ENCODE results near the gene OR5C1. TPM values are rescaled to one million over a fixed set of nuclear protein-coding genes. Genes with fewer than 3 reads are reported as not detected.

OR5C1 gene
- total and polyA plus RNA-seq, 2 of the 13 experiments (the other 11 are each of a cell fraction or from before 2014, with no cell fraction given): not detected

DNA sequence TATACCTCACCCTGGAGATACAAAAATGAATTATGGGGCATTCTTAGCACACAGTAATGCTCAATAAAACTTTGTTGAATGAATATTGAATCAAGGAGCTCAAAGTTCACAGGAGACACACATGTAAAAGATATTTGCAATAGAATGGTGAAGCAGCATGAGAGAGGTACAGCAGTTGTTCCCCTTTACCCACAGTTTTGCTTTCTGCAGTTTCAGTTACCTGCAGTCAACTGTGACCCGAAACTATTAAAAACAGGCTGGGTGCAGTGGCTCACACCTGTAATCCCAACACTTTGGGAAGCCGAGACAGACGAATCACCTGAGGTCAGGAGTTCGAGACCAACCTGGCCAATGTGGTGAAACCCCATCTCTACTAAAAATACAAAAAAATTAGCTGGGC lies 2.4 kb upstream of the OR5C1 start (continued):
- TF ChIP-seq, protein P1, sequence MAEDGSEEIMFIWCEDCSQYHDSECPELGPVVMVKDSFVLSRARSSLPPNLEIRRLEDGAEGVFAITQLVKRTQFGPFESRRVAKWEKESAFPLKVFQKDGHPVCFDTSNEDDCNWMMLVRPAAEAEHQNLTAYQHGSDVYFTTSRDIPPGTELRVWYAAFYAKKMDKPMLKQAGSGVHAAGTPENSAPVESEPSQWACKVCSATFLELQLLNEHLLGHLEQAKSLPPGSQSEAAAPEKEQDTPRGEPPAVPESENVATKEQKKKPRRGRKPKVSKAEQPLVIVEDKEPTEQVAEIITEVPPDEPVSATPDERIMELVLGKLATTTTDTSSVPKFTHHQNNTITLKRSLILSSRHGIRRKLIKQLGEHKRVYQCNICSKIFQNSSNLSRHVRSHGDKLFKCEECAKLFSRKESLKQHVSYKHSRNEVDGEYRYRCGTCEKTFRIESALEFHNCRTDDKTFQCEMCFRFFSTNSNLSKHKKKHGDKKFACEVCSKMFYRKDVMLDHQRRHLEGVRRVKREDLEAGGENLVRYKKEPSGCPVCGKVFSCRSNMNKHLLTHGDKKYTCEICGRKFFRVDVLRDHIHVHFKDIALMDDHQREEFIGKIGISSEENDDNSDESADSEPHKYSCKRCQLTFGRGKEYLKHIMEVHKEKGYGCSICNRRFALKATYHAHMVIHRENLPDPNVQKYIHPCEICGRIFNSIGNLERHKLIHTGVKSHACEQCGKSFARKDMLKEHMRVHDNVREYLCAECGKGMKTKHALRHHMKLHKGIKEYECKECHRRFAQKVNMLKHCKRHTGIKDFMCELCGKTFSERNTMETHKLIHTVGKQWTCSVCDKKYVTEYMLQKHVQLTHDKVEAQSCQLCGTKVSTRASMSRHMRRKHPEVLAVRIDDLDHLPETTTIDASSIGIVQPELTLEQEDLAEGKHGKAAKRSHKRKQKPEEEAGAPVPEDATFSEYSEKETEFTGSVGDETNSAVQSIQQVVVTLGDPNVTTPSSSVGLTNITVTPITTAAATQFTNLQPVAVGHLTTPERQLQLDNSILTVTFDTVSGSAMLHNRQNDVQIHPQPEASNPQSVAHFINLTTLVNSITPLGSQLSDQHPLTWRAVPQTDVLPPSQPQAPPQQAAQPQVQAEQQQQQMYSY (CRISPR knock-in tag; IDR thresholded peaks at IDR 0.05): no peak
- TF ChIP-seq ZFP90 (CRISPR knock-in tag; IDR thresholded peaks at IDR 0.05; ENCODE audit: borderline replicate concordance): no peak
- TF ChIP-seq ZNF383 (CRISPR knock-in tag; IDR thresholded peaks at IDR 0.05; ENCODE audit: borderline replicate concordance): no peak
- no peak for TF ChIP-seq ZKSCAN5 (CRISPR knock-in tag; IDR thresholded peaks at IDR 0.05)
- TF ChIP-seq, protein P2, sequence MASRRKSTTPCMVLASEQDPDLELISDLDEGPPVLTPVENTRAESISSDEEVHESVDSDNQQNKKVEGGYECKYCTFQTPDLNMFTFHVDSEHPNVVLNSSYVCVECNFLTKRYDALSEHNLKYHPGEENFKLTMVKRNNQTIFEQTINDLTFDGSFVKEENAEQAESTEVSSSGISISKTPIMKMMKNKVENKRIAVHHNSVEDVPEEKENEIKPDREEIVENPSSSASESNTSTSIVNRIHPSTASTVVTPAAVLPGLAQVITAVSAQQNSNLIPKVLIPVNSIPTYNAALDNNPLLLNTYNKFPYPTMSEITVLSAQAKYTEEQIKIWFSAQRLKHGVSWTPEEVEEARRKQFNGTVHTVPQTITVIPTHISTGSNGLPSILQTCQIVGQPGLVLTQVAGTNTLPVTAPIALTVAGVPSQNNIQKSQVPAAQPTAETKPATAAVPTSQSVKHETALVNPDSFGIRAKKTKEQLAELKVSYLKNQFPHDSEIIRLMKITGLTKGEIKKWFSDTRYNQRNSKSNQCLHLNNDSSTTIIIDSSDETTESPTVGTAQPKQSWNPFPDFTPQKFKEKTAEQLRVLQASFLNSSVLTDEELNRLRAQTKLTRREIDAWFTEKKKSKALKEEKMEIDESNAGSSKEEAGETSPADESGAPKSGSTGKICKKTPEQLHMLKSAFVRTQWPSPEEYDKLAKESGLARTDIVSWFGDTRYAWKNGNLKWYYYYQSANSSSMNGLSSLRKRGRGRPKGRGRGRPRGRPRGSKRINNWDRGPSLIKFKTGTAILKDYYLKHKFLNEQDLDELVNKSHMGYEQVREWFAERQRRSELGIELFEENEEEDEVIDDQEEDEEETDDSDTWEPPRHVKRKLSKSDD (CRISPR knock-in tag; IDR thresholded peaks at IDR 0.05; ENCODE audit: low read depth): no peak
- no peak for TF ChIP-seq ZNF629 (CRISPR knock-in tag; conservative IDR thresholded peaks at IDR 0.05)
- TF ChIP-seq, protein P3, sequence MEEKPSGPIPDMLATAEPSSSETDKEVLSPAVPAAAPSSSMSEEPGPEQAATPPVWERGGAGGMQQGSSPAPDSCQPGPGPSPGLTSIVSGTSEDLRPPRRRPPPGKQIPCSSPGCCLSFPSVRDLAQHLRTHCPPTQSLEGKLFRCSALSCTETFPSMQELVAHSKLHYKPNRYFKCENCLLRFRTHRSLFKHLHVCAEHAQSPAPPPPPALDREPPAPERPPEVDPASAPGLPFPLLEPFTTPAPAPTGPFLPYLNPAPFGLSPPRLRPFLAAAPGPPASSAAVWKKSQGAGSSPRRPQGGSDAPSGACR (CRISPR knock-in tag; IDR thresholded peaks at IDR 0.05): no peak
